HEK293T (cell line): ENCODE results near the gene ZYG11A.
"Not testable (repeated sequence)": the region's sequence is repeated elsewhere in the genome, so short reads cannot be mapped to it uniquely, and the experiment has no call there.

Source experiments
- BHLHE40 ChIP-seq: fragments of 450-650 bp; IDR thresholded peaks from 2 replicates; pipeline ENCODE4 v1.6.1; 2016; ENCODE audit warnings: mild to moderate bottlenecking, moderate library complexity, borderline replicate concordance
- ELF4 ChIP-seq: fragments of 450-650 bp; IDR thresholded peaks from 2 replicates; pipeline ENCODE4 v1.6.1; 2017; ENCODE audit warnings: antibody characterized with exemption
- FOXK2 ChIP-seq: fragments of 450-650 bp; IDR thresholded peaks from 2 replicates; pipeline ENCODE4 v1.6.1; 2016; ENCODE audit warnings: mild to moderate bottlenecking
- HDGF ChIP-seq: fragments of 450-650 bp; IDR thresholded peaks from 2 replicates; pipeline ENCODE4 v1.6.1; 2017; ENCODE audit warnings: antibody characterized with exemption, borderline replicate concordance
- LEF1 ChIP-seq: fragments of 450-650 bp; IDR thresholded peaks from 2 replicates; pipeline ENCODE4 v1.6.1; 2017; ENCODE audit warnings: mild to moderate bottlenecking, borderline replicate concordance
- SP1 ChIP-seq: fragments of 450-650 bp; IDR thresholded peaks from 2 replicates; pipeline ENCODE4 v1.6.1; 2017
- SUZ12 ChIP-seq: fragments of 450-650 bp; IDR thresholded peaks from 2 replicates; pipeline ENCODE4 v1.6.1; 2016; ENCODE audit warnings: mild to moderate bottlenecking
- TARDBP ChIP-seq: fragments of 450-650 bp; IDR thresholded peaks from 2 replicates; pipeline ENCODE4 v1.6.1; 2016
- TF ChIP-seq, protein P1 (sequence below): fragments of 450-650 bp; IDR thresholded peaks from 2 replicates; pipeline ENCODE4 v1.6.1; 2016

DNA sequence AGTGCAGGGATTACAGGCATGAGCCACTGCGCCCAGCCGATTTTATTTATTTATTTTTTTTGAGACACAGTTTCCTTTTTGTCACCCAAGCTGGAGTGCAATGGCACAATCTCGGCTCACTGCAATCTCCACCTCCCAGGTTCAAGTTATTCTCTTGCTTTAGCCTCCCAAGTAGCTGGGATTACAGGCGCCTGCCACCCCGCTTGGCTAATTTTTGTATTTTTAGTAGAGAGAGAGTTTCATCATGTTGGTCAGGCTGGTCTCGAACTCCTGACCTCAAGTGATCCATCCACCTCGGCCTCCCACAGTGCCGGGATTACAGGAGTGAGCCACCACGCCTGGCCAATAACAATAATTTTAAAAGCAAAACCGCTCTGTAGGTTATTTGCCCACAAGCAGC is 3.4 kb upstream of the ZYG11A start:
- not testable (repeated sequence) for TF ChIP-seq LEF1, ELF4, SP1, FOXK2, HDGF, SUZ12, BHLHE40, TARDBP
- TF ChIP-seq, protein P1, sequence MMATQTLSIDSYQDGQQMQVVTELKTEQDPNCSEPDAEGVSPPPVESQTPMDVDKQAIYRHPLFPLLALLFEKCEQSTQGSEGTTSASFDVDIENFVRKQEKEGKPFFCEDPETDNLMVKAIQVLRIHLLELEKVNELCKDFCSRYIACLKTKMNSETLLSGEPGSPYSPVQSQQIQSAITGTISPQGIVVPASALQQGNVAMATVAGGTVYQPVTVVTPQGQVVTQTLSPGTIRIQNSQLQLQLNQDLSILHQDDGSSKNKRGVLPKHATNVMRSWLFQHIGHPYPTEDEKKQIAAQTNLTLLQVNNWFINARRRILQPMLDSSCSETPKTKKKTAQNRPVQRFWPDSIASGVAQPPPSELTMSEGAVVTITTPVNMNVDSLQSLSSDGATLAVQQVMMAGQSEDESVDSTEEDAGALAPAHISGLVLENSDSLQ, result not testable (repeated sequence)
